Testis (tissue), 2 donors: Measurements from ENCODE around the gene ALOX5AP.

Experiments used
- POLR2A ChIP-seq: fragments of 450-650 bp; IDR thresholded peaks from one replicate; pipeline ENCODE4 v1.6.1; 2017; ENCODE audit warnings: antibody characterized with exemption, mild to moderate bottlenecking, moderate library complexity
- TF ChIP-seq, protein P1 (sequence below), 3 experiments: fragments of 450-650 bp in 2 of 3; fragments of 200-600 bp in 1 of 3; sonication (generic) in 1 of 3; IDR thresholded peaks; one replicate each; pipeline ENCODE4 v1.5.1; 2016 to 2019; ENCODE audit warnings: antibody characterized with exemption in 3 of 3, mild to moderate bottlenecking in 2 of 3, moderate library complexity in 1 of 3

DNA sequence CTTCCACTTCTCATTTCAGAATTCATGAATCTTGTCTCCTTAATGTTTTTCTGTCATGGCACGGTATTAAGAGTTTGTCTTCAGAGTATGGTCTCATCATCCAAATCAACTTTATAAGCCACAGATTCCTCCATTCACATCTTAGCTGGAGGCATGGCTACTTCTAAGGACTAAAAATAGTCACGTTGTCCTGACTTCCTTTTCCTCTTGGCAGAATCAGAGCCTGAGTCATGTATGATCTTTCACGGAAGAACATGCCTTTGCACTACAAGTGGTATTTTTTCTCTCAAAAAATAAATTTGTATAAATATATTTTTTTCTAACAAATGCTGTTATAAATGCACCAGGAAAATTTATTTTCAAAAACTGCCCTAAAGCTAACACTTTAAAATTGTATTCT is 71.4 kb downstream of the ALOX5AP start:
- TF ChIP-seq POLR2A = no peak
- TF ChIP-seq, protein P1, sequence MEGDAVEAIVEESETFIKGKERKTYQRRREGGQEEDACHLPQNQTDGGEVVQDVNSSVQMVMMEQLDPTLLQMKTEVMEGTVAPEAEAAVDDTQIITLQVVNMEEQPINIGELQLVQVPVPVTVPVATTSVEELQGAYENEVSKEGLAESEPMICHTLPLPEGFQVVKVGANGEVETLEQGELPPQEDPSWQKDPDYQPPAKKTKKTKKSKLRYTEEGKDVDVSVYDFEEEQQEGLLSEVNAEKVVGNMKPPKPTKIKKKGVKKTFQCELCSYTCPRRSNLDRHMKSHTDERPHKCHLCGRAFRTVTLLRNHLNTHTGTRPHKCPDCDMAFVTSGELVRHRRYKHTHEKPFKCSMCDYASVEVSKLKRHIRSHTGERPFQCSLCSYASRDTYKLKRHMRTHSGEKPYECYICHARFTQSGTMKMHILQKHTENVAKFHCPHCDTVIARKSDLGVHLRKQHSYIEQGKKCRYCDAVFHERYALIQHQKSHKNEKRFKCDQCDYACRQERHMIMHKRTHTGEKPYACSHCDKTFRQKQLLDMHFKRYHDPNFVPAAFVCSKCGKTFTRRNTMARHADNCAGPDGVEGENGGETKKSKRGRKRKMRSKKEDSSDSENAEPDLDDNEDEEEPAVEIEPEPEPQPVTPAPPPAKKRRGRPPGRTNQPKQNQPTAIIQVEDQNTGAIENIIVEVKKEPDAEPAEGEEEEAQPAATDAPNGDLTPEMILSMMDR (IDR thresholded peaks at IDR 0.05) = no peak
